ENCODE data around the gene GRAMD1C.
A peak's percentile ranks its signal among the peaks of the same experiment; 100 is the strongest.
"Not testable (repeated sequence)": the region's sequence is repeated elsewhere in the genome, so short reads cannot be mapped to it uniquely, and the experiment has no call there.

Gene GRAMD1C

GRCh38 chr3:113838631-113839209, at the start of gene GRAMD1C:
Gene GRAMD1C (plus strand): TSS chr3:113838788. CDS start chr3:113838910, 122 bp downstream.
- peak; percentile 72 for DNase-seq (ENCODE audit: low read depth)

- DNase-seq (ENCODE audit: low read depth) = no peak
Observed at GRCh38 chr3:113791381-113791780, 47.2 kb upstream of the GRAMD1C start.

DNA sequence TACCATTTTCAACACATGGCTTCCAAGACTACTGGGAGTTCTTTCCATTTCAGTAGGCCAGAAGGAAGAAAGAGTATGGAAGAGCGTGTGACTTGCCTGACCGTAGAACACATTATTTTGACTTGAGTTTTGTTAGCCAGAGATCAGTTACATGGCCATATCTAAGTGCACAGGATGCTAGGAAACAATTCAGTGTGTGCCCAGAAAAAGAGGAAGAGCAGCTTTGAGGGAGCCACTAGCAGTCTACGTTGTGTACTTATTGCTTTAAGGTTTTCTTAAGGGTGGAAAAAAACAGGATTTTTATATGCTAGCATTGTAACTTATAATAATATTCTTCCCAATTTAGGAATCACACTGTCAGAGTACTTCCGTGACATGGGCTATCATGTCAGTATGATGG, 44.1 kb upstream of the GRAMD1C start:
- DNase-seq (ENCODE audit: low read depth) = no peak

GRCh38 chr3:113795693-113796092, 42.9 kb upstream of the GRAMD1C start:
- DNase-seq (ENCODE audit: low read depth) = no peak

DNA sequence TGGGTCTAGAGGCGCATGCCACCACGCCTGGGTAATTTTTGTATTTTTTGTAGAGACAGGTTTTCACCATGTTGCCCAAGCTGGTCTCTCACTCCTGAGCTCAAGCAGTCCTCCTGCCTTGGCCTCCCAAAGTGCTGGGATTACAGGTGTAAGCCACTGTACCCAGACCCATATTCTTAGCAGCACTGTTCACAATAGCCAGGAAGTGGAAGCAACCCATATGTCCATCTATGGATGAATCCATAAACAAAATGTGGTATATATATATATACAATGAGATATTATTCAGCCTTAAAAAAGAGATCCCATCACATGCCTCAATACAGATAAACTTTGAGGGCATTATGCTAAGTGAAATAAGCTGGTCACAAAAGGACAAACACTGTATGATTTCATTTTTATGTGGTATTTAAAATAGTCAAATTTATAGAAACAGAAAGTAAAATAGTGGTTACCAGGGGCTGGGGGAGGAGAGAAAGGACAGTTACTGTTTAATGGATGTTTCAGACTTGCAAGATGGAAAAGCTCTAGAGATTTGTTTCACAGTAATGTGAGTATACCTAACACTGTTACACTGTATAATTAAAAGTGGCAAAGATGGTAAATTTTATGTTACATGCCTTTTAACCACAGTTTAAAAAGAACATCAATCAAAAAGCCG, 35.7 kb upstream of the GRAMD1C start:
- no peak for DNase-seq (ENCODE audit: low read depth)

DNA sequence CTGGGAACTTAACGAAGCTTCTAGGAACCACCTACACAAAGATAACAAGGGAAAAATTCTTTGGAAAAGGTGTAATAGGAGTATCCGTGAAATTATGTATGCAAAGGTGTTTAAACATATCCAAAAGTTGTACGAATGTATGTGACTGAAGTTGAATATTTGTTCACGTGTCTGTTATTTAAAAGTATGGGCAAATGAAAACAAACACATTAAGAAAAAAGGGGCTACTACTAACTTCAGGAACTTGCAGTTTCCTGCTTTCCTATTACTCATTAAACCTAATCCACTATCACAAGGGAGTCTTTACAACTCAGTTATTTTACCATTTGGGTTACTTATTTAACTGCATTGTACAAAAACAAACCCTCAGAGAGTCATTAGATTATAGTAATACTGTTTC, 33.9 kb upstream of the GRAMD1C start:
- DNase-seq (ENCODE audit: low read depth) = no peak

DNA sequence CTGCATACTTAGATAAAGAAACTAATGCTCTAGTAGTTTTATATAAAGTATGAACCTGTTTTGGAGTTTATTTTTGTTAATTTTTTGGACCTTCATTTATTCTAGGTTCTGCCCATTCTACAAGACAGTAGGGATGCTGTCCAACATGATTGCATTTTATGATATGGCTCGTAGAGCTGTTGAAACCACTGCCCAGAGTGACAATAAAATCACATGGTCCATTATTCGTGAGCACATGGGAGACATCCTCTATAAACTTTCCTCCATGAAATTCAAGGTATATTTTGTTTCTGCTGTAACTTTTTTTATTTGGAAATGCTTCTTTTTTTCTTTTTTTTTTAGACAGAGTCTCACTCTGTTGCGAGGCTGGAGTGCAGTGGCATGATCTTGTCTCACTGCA, 33.3 kb upstream of the GRAMD1C start:
- no peak for DNase-seq (ENCODE audit: low read depth)

DNA sequence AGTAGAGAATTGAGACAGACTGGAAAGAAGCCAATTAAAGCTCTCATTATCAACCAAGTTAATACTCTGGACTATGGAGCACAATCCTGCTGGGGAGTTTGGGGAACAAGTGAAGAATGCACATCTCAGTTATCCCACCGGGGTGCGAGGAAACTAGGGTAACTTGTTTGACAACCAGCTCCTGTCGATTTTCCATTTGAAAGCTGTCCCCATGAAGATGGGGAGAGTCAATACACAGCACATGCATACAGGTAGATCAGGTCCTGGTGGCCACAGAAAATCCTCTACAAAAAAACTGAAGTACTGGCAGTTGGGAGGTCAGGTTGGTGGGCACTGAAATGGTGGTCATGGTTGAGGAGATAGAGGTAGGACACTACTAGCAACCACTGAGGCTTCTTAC, 25.7 kb upstream of the GRAMD1C start:
- no peak for DNase-seq (ENCODE audit: low read depth)

DNA sequence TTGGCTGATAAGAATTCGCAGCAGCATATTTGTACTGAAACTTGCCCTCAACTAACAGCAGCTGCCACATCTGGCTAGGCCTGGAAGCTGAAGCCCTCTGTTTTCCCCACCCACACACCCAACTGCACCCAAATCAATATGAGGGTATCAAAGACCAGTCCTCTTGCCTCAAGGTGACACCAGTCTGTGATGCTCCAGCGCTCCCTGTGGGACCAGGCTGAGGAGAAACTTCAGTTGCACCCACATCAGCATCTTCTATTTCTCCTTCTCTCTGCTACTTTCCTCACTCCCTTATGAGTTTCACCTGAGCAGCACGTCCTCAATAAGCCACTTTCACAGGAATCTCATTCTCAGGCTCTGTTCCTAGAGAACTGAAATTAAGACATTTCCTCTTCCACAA, 18.7 kb upstream of the GRAMD1C start:
- DNase-seq (ENCODE audit: low read depth) = no peak

- DNase-seq (ENCODE audit: low read depth) = no peak
Observed at GRCh38 chr3:113825090-113825489, 13.5 kb upstream of the GRAMD1C start.

DNA sequence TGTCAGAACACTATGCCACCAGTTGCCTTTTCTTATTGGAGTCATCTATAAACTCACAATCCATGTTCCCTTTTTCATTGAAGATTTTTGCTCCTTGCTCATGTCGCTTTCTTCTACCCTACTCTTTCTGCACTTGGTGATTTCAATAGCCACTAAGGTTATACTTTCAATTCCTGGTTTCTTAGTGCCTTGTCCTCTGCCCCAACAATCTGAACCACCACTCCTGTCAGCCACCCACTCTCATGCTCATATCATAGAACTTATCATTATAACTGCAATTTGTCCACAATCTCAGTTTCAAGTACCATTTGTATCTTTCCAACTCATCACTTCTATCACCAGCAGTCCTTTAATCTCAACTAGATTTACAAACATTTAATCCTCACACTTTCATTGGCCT, 10.0 kb upstream of the GRAMD1C start:
- no peak for DNase-seq (ENCODE audit: low read depth)

GRCh38 chr3:113829576-113830354, 8.8 kb upstream of the GRAMD1C start:
- DNase-seq (ENCODE audit: low read depth) = no peak

- no peak for DNase-seq (ENCODE audit: low read depth)
Observed at GRCh38 chr3:113831103-113831355, 7.6 kb upstream of the GRAMD1C start.

GRCh38 chr3:113832477-113833164, 6.0 kb upstream of the GRAMD1C start:
- DNase-seq (ENCODE audit: low read depth) = no peak

DNA sequence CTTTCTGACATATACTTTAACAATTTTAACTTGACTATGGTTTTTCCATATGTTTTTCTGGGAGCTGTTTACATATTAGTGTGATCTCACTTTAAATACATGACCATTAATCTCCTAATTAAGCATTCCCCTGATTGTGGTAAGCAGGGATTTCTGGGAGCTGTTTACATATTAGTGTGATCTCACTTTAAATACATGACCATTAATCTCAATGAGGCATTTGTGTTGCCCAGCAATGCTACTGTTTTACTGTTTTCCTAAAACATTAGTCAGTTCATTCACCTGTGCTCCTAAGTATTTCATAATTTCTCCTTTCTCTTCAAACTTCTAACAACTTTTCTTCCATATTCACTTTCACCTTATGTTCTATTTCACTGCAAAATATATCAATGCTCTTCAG, 3.6 kb upstream of the GRAMD1C start:
- no peak for DNase-seq (ENCODE audit: low read depth)

DNA sequence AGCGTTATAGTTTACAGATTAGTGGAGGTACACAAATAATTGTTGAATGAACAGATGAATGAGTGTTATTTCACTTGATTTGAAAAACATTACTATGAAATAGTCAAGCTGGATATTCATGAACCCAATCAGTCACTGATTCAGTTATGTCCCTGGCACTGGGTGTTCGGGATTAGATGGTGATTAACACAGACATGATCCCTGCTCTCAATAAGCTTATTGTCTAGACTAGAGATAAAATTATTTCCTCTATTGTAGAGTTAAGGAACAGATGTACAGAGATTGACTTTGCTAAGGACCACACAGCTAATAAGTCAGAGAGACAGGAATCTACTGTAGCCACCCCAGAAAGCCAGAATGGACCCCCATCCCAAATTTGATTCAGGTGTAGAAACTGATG, 963 bp downstream of the GRAMD1C start:
- DNase-seq (ENCODE audit: low read depth) = no peak

DNA sequence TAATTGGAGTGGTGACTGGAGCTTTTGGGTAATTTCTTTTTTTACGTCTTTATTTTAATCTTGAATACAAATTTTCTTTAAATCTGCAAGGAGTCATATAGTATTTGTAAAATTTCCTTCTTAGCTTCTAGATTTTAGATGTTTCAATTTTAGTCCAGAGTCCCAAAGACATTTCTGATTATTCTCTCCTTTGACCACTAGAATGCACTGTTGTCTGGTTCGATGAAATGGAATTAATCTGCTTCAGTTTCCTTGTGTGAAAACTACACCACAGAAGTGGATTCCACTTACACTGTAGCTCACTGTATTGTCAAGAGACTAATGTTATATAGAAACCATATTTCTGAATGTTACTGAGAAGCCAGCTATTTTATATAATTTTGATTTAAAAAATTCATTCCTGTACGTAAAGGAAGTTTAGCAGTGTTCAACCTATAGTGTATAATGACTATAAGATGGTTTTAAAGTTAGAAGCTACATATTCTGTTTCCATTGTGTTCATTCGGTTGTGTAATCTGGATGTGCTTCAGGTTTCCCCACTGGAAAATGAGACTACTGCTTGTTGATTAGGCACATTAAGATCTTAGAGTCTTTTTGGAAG, 6.1 kb downstream of the GRAMD1C start:
- peak; percentile 34 for DNase-seq (ENCODE audit: low read depth)

DNA sequence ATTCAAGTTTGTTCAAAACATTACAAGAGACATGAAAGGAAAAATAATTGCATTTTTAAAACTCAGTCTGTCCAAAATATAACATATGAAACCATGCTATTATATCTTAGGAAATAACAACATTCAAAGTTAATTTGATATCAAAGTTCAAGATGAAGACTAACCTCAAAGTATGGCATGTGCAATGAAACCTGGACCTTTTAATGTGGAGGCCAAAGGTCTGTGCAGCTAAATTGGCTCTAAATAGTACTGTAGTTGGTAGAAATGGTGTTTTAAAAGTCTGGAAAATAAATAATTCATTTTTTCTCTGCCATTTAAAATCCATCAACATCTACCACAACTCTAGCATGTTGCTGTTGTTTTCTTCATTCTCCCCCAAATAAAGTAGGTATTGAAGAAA, 8.7 kb downstream of the GRAMD1C start:
- DNase-seq (ENCODE audit: low read depth) = no peak

GRCh38 chr3:113847664-113848461, 9.3 kb downstream of the GRAMD1C start:
- no peak for DNase-seq (ENCODE audit: low read depth)

- not testable (repeated sequence) for DNase-seq (ENCODE audit: low read depth)
Observed at GRCh38 chr3:113849071-113849470, 10.5 kb downstream of the GRAMD1C start.

- DNase-seq (ENCODE audit: low read depth) = not testable (repeated sequence)
Observed at GRCh38 chr3:113849841-113850240, 11.3 kb downstream of the GRAMD1C start.

- not testable (repeated sequence) for DNase-seq (ENCODE audit: low read depth)
Observed at GRCh38 chr3:113850391-113850790, 11.8 kb downstream of the GRAMD1C start.
